ENCODE measurements around the gene GPR162.
"Not testable (repeated sequence)": the region's sequence is repeated elsewhere in the genome, so short reads cannot be mapped to it uniquely, and the experiment has no call there.

GPR162 gene

DNA sequence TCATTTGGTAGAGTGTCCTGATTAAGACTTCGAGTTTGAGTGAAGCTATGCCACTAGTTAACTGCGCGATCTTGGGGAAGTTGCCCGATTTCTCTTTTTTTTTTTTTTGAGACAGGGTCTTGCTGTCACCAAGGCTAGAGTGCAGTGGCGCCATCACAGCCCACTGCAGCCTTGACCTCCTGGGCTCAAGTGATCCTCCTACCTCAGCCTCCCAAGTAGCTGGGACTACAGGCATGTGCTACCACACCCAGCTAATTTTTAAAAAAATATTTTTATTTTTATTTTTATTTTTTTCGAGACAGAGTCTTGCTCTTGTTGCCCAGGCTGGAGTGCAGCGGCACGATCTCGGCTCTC, 52.4 kb downstream of the GPR162 start:
- DNase-seq (ENCODE audit: low read depth), result not testable (repeated sequence)

Measured in ELR (cell line).